Measurements from ENCODE around the gene FGFBP3. TPM values are rescaled to one million over a fixed set of nuclear protein-coding genes. Genes with fewer than 3 reads are reported as not detected.
A peak's percentile ranks its signal among the peaks of the same experiment; 100 is the strongest.

FGFBP3 gene
- total RNA-seq, 1 experiment from 2014 or later: 1.2 TPM

DNA sequence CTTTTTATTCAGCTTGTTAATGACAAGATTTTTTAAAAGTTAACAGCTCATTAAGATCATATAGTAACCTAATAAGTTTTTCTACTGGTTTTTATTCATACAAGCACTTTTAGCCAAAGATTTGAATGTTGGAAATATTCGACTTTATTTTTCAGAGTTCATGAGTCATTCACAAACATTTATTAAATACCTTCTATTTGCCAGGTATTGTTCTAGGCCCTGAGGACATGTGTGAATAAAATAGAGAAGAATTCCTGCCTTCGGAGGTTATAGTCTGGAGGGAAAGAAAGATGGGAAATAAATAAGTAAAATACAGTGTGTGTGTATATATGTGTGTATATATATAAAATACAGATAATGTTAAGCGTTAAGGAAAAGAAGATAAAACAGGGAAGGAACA, 45.8 kb upstream of the FGFBP3 start:
- H2AFZ ChIP-seq (ENCODE audit: low read depth, low read length, poor library complexity, severe bottlenecking): no peak overlapping the region
- H3K4me3 ChIP-seq (replicated peaks in 1 of 2; ENCODE audit: low read depth in 1 of 2, low read length in 2 of 2): no peak overlapping the region
- 0 out of 2 replicates have a peak, but pooled peaks cover 7% of the 10 kb centered on the region for H4K20me1 ChIP-seq (ENCODE audit: insufficient read depth)
- RAD21 ChIA-PET (ENCODE audit: low non-redundant PET in 1 of 2, low total read pairs in 2 of 2, uncharacterized antibody in 2 of 2, unreplicated experiment in 2 of 2): no interaction called here
- POLR2A ChIA-PET: no interaction called here
- no peaks in the 10 kb centered on the region for H3K9me3 ChIP-seq (ENCODE audit: control insufficient read depth in 1 of 2, insufficient read depth in 1 of 2, low read depth in 1 of 2, low read length in 2 of 2)
- peaks cover 38% of the 10 kb centered on the region for H3K79me2 ChIP-seq (ENCODE audit: insufficient read depth, low read length)
- BruUV-seq (replicated peaks): TSS peak; percentile 5
- no peak for ATAC-seq
- no peak for DNase-seq (ENCODE audit: low read depth, low spot score)
- H3K4me2 ChIP-seq (ENCODE audit: low read length): no peak overlapping the region
- no peak overlapping the region for H3K27ac ChIP-seq (ENCODE audit: low read depth, low read length)
- H3K9me2 ChIP-seq (ENCODE audit: insufficient read depth): no peaks in the 10 kb centered on the region
- TF ChIP-seq SIN3A (IDR thresholded peaks at IDR 0.05; ENCODE audit: low read depth) (no peak), TCF7L2 (IDR thresholded peaks at IDR 0.05; ENCODE audit: borderline replicate concordance, extremely low read depth, insufficient read depth, insufficient read length) (no peak), FOSL1 (IDR thresholded peaks at IDR 0.05; ENCODE audit: low read depth) (no peak), ELF1 (IDR thresholded peaks at IDR 0.05; ENCODE audit: borderline replicate concordance, low read depth) (no peak), EGR1 (IDR thresholded peaks at IDR 0.05; ENCODE audit: low read depth) (no peak), CBX3 (IDR thresholded peaks at IDR 0.05; ENCODE audit: low read depth) (no peak), SP1 (IDR thresholded peaks at IDR 0.05; ENCODE audit: low read depth) (no peak), EZH2phosphoT487 (IDR thresholded peaks at IDR 0.05; ENCODE audit: borderline replicate concordance) (no peak), RAD21 (IDR thresholded peaks at IDR 0.05; ENCODE audit: low read depth) (no peak), POLR2AphosphoS5 (IDR thresholded peaks at IDR 0.05; ENCODE audit: low read depth, low read length) (no peak), ZNF274 (IDR thresholded peaks at IDR 0.05; ENCODE audit: low read depth, low read length) (no peak), POLR2A (IDR thresholded peaks at IDR 0.05; ENCODE audit: borderline replicate concordance, extremely low read depth, insufficient read depth, insufficient read length) (no peak)
- TF ChIP-seq, protein P1, sequence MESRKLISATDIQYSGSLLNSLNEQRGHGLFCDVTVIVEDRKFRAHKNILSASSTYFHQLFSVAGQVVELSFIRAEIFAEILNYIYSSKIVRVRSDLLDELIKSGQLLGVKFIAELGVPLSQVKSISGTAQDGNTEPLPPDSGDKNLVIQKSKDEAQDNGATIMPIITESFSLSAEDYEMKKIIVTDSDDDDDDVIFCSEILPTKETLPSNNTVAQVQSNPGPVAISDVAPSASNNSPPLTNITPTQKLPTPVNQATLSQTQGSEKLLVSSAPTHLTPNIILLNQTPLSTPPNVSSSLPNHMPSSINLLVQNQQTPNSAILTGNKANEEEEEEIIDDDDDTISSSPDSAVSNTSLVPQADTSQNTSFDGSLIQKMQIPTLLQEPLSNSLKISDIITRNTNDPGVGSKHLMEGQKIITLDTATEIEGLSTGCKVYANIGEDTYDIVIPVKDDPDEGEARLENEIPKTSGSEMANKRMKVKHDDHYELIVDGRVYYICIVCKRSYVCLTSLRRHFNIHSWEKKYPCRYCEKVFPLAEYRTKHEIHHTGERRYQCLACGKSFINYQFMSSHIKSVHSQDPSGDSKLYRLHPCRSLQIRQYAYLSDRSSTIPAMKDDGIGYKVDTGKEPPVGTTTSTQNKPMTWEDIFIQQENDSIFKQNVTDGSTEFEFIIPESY (IDR thresholded peaks at IDR 0.05; ENCODE audit: extremely low read depth, insufficient replicate concordance, low read length): no peak
- TF ChIP-seq, protein P2, sequence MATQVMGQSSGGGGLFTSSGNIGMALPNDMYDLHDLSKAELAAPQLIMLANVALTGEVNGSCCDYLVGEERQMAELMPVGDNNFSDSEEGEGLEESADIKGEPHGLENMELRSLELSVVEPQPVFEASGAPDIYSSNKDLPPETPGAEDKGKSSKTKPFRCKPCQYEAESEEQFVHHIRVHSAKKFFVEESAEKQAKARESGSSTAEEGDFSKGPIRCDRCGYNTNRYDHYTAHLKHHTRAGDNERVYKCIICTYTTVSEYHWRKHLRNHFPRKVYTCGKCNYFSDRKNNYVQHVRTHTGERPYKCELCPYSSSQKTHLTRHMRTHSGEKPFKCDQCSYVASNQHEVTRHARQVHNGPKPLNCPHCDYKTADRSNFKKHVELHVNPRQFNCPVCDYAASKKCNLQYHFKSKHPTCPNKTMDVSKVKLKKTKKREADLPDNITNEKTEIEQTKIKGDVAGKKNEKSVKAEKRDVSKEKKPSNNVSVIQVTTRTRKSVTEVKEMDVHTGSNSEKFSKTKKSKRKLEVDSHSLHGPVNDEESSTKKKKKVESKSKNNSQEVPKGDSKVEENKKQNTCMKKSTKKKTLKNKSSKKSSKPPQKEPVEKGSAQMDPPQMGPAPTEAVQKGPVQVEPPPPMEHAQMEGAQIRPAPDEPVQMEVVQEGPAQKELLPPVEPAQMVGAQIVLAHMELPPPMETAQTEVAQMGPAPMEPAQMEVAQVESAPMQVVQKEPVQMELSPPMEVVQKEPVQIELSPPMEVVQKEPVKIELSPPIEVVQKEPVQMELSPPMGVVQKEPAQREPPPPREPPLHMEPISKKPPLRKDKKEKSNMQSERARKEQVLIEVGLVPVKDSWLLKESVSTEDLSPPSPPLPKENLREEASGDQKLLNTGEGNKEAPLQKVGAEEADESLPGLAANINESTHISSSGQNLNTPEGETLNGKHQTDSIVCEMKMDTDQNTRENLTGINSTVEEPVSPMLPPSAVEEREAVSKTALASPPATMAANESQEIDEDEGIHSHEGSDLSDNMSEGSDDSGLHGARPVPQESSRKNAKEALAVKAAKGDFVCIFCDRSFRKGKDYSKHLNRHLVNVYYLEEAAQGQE (IDR thresholded peaks at IDR 0.05; ENCODE audit: low read depth): no peak
- no peaks in the 10 kb centered on the region for H3K4me1 ChIP-seq (ENCODE audit: control insufficient read depth in 1 of 2, insufficient read depth in 2 of 2, low read length in 2 of 2)
- CTCF ChIA-PET: no interaction called here
- intact Hi-C loops (cut with micrococcal nuclease): no loop called here
- peaks cover 33 to 35% of the 10 kb centered on the region in 2 experiments for H3K36me3 ChIP-seq (ENCODE audit: control insufficient read depth in 1 of 2, insufficient read depth in 2 of 2, low read length in 2 of 2)
- H3K27me3 ChIP-seq (ENCODE audit: insufficient read depth, low read length): no peaks in the 10 kb centered on the region
- H3K9ac ChIP-seq (ENCODE audit: low read length): no peak overlapping the region

All from HCT116 (cell line).